DMS 273 treated with DMSO at 0.1 percent for 48 hours (cell line): ENCODE results near the gene PHLDB3.
"Not testable (repeated sequence)": the region's sequence is repeated elsewhere in the genome, so short reads cannot be mapped to it uniquely, and the experiment has no call there.

ENCODE experiments used
- DNase-seq: peaks from one replicate; lab custom pipeline; 2025; lab: John Stamatoyannopoulos, UW

PHLDB3 gene

DNA sequence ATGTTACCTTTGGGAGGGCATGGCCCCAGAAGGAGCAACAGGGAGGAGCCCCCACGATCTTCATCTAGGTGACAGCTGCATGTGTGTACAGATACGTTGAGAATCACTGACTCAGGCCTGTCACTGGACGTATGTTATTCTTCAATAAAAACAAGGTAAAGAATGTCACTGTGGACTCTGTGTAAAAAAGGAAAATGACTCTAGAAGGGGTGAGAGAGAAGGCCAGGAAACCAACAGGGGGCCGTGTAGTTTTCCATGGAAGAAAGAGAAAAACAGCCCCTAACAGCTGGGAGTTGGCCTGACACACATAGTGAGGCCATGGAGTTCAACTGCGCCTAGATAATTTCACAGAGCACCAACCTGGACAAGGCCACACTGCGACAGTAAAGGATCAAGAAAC lies 37.3 kb downstream of the PHLDB3 start:
- DNase-seq = no peak

DNA sequence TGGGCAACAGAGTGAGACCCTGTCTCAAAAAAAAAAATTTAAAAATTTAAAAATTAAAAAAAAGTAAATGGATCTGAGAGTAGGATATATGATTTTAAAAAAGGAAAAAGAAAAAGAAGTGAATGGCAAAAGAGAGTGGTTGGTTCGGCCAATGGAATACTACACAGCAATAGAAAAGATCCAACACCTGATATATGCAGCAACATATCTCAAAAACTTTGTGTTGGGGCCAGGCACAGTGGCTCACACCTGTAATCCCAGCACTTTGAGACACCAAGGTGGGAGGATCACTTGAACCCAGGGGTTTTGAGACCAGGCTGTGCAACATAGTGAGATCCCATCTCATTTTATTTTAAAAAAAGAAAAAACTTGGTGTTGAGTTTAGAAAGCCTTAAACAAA lies 37.8 kb downstream of the PHLDB3 start:
- no peak for DNase-seq

DNA sequence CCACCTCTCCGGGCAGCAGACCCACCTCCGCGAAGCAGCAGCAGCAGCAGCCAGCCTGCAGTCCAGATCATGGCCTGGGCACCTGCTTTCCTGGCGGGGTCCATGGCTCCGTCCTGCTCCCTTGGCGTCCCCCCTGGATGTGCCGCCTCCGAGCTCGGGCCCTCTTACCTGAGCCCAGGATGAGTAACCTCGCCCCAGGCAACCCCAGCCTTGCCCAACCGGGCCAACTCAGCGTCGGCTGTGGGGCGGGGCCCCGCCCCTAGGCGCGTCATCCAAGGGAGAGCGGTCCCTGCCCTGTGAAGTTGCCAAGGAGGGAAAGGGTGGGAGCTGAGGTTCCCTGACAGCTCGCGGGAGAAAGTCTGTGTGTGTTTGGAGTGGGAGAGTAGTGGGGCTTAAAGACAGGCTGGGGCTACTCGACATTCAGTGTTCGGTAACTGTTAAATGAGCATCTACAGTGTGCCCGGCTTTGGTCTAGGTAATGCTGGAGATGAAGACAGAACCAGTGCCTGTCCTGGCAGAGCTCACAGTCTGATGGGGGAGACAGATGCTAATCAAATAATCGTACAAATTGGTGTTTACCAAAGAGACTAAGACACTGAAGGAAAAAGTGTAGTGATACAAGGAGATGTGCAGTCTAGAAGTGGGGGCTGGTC lies 39.0 kb downstream of the PHLDB3 start, which contains the start of gene LYPD3:
LYPD3 (minus strand) TSS at position 141 of the 653 bp plus-strand sequence; CDS start at position 104, 37 bp downstream.
- no peak for DNase-seq

DNA sequence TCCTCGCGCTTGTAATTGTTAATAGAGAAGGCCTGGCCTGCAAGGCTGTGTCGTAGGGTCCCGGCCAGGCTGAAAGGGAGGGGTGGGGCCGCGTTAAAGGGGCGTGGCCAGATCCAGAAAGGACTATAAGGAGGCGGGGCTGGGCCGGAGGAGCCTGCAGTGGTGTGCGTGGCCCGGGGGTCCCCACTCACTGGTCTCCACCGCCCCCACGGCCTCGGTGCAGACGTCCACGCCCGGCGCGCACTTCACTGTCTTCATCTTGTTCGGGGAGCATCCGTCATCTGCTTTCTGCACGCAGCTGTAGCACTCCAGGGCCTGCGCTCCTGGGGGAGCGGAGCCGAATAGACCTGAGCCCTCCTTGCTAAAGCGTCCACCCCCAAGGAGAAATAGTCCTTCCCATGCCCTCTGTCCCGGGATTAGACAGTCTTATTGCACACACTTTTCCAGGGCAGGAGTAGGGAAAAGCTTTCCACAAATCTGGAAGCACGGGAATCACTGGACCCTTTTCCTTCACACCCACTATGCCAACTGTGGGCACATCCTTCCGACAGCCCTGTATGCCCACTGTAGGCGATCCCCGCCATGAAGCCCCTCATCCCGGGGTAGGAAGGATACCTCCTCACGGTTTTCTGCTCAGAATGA lies 40.3 kb downstream of the PHLDB3 start:
- no peak for DNase-seq

DNA sequence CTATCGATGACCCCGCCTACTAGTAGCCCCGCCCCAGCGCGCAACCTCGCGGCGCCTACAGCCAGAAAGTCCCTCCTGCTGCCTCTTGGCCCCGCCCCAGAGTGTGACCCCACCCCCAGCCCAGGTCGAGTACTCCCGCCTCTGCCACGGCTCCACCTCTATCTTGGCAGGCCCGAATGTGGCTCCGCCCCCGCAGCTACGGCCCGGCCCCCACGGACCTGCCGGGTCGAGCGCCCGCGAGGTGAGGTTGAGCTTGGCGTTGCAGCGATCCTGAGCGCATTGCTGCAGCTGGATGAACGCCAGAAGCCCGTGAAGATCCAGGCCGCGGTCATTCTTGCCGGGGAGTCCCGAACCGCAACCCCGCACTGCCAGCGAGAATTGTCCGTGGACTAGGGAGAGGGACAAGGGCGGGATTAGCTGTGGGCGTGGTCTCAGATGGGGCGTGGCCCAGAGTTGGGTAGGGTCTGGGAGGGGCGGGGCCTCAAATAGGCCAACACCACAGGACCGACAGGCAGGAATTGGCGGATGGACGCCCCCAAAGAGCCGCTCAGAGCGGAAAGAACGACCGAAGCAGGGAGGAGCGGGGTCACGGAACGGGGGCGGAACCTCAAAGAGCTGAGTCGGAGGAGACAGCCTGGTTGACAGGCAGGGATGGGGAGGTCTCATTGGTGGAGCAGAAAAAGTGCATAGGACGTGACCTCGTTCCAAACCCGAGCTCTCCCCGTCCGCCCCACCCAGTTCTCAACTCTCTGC lies 41.0 kb downstream of the PHLDB3 start:
- DNase-seq = peak; percentile 55

DNA sequence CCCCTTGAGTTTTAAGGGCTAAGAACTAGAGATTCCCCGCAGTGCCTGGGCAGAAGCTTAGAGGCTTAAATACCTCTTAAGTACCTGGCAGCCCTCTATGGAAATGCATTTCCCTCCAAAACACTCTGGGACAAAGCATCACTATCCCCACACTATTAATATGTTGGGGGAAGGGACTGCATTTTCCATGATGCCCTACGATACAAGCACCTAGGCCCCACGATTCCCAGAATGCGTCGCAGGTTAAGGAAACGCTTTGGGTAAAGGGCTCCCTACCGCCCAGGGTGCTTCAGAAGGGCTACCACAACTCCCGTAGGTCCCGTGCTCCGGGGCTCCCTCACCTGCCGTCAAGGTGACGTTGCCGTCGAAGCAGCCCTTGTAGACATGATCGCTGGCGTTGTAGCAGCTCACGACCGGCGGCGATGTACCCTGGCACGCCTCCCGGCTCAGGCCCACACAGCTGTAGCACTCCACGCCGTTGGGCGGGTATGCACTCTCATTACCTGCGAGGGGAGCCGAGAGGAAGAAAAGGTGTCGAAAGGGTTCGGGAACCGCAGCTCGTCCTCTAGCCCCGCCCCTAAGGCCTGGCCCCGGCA lies 41.7 kb downstream of the PHLDB3 start:
- DNase-seq = no peak

DNA sequence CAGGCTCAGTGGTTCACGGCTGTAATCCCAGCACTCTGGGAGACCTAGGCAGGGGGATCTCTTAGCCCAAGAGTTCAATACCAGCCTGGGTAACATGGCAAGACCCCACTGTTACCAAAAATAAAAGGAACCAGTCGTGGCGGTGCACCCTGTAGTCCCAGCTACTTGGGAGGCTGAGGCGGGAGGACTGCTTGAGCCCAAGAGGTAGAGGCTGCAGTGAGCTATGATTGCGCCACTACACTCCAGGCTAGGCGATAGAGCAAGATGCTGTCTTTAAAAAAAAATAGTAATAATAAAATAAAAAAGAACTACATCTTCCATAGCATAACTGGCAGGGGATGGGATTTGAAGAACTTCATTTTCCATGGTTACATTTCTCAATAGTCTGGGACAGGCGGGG lies 42.2 kb downstream of the PHLDB3 start:
- no peak for DNase-seq

DNA sequence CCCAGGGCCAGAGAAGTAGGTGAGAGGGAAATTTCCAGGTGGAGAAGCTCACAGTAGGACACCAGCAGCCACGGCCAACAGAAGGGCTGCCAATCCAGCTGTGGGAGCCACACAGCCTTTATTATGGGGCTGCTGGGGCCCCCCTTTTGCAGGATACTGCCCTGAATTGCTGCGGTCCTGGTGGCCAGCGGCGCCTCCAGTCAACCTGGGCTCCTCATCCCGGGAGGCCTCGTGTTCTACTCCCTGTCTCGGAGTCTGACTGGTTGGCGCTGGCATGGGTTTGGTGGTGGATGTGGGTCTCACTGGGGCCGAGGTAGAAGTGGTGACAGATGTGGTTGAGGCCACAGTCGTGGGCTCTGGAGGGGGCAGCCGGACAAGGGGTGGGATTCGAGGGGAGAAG lies 43.2 kb downstream of the PHLDB3 start:
- DNase-seq = no peak

DNA sequence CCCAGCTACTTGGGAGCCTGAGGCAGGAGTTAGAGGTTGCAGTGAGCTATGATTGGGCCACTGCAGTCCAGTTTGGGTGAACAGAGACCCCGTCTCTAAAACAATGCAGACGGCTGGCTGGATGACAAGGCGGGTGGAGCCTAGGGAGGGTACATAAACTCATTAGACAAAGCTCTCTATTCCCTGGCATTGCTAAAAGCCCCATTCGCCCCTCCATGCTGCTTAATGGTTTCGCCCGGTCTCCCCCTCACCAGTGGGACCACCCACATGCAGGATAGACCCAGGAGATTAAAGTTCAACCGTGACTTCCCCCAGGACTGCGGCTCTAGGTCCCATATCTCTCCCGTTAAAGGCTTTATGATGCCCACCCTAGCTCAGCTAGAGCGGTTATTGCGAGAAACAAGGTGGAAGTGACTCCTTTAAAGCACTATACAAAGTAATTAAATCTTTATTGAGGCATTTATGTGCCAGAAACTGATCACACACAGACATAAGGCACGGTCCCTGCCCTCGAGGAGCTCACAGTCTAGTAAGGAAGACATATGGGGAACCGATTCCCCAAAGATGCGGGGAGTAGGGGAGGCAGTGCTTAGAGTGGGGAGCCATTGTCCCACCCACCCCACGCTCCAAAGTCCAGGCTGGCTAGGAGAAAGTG lies 44.1 kb downstream of the PHLDB3 start:
- DNase-seq = no peak

DNA sequence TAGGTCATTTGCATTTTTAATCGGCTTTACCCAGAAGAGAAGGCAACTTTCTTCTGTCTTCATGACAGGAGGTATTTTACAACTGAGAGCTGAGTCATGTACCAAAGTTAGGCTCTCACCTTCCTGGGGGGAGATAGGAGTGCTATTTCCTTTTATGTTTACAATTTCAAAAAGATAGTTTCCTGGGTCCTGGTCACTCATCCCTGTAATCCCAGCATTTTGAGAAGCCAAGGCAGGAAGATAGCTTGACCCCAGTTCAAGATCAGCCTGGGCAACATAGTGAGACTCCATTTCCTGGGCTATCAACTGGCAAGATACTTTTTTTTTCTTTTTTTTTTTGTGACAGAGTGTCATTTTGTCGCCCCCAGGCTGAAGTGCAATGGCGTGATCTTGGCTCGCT lies 46.7 kb downstream of the PHLDB3 start:
- no peak for DNase-seq

DNA sequence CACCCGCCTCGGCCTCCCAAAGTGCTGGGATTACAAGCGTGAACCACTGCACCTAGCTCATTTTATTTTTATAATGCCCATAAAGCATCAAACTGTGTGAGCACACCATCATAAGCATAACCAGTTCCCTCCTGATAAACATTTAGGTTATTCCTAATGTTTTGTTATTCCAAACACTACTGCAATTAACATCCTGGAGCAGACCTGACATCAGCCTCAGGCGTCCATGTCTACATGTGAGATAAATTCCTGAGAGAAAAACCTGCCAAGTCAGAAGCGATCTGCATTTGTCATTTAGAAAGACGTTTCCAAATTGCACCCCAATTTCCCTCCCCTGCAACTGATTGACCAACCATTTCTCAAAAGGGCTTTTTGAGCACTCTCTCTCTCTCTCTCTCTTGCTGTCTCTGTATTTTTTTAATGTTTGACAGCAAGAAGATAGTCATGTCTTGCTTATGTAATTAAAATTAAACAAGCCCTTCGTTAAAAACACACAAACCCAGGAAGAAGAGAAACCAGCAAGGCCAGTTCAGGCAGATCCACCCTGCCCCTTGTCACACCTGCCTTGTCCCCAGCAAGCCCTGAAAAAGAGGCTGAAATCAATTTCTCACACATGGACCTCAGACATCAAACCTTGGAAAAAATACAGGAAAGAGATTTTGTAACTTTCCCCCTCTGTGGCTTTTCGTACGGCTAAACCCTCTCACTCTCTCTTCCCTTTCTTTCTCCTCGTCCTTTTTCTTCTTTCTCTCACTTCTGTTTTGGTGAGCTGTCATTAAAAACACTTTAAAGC lies 49.0 kb downstream of the PHLDB3 start:
- no peak for DNase-seq

DNA sequence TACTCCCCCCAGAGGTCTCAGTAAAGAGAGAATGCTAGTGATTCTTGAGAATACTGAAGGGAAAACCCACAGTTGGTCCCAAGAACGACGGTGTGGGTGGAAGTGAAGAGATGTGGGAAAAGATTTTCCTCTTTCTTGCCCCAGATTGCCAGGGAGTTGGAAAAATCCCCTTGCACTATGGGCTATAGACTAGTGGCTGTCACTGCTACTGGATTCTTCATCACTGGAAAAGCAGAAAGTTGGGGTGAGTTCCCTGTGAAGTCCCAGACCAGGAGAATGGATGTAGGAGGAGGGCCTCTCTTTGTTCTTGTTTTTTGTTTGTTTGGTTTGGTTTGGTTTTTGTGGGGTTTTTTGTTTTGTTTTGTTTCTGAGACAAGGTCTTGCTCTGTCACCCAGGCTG lies 50.5 kb downstream of the PHLDB3 start:
- DNase-seq = no peak

DNA sequence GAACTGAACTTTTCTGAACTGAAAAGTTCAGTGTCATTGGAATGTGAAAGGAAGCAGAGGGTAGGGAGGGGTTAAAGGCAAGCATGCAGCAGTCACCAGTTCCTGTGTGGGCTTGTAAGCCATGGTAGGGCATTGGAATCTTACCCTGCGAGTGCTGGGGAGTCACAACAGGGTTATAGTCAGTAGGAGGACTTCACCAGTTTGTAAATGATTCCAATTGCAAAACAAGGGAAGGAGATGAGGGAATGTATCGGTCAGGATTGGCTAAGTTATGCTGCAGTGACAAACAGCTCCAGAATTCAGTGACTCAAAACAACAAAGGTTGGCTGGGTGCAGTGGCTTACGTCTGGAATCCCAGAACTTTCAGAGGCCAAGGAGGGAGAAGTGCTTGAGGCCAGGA lies 52.0 kb downstream of the PHLDB3 start:
- no peak for DNase-seq

DNA sequence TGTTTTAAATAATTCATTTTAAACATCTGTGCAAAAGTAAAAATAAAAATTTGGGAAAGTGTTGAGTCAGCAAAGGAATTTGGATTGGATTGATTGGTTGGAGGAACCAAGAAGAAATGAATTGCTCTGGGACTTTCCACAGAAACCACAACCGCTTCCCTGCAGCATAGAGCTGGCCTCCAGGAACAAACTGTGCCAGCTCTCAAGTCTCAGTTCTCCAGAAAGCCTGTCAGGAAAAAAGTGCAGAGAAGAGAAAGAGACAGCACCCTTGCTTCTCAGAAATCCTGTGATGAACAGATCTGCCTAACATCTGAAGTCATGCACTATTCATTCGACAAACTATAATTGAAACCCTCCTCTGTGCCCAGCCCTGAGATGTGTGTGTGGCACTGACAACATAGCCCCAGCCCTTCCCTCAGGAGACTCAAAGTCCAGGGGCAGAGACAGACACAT lies 54.0 kb downstream of the PHLDB3 start:
- no peak for DNase-seq

DNA sequence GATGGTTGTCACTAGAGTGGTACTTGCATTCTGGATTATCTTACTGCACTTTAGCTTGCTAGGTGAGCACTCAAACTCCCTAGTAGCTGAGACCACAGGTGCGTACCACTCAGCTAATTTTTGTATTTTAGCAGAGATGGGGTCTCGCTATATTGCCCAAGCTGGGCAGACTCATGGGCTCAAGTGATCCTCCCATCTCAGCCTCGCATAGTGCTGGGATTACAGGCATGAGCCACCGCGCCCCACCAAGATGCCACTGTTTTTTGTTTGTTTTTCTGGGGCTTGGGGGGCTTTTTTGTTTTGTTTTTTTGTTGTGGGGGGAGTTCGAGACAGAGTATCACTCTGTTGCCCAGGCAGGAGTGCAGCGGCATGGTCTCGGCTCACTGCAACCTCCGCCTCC lies 56.9 kb downstream of the PHLDB3 start:
- no peak for DNase-seq

DNA sequence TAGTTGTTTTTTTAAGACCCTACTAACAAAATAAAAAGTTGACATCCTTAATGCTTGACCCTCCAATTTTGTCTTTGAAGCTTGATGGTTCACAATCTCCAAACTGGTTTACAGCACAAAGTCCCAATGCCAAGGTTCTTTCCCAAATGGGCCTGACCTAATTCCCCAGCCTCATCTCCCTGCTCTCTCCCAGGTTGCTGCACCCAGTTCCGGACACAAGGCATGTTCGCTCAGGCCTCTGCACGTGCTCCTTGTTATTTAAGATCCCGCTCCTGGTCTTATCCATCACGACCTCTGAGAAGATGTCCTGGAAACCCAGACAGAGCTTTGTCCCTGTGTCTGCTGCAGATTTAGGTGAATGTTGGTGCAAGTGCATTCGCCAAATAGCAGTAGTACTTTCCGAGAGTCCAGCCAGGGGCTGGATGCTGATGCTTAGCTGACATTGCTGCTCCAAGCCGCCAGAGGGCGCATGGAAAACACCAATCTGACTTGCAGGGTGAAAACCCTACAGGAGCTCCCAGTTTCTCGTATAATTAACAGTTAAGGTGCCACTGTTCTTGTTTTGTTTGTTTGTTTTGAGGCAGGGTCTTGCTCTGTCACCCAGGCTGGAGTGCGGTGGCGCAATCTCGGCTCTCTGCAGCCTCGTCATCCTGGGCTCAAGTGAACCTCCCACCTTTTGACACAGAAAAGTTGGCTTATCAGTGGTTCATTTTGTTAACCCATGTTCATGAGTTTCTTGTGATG lies 57.6 kb downstream of the PHLDB3 start:
- peak; percentile 35 for DNase-seq

DNA sequence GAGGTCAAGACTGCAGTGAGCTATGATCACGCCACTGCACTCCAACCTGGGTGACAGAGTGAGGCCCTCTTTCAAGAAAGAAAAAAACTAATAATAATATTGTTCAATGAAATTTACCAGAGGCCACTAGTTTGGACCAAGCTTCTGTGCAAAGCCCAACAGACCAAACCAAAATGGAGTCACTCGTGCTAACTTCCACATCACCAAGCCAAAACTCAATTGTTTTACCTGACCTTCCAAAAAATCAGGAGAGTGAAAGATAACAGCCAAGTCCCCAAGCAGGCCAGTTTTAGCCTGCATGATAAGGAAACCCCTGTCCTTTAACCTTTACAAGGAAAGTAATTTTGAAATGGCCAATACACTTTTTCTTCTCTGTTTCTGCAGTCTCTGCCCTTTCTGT lies 59.1 kb downstream of the PHLDB3 start:
- no peak for DNase-seq

DNA sequence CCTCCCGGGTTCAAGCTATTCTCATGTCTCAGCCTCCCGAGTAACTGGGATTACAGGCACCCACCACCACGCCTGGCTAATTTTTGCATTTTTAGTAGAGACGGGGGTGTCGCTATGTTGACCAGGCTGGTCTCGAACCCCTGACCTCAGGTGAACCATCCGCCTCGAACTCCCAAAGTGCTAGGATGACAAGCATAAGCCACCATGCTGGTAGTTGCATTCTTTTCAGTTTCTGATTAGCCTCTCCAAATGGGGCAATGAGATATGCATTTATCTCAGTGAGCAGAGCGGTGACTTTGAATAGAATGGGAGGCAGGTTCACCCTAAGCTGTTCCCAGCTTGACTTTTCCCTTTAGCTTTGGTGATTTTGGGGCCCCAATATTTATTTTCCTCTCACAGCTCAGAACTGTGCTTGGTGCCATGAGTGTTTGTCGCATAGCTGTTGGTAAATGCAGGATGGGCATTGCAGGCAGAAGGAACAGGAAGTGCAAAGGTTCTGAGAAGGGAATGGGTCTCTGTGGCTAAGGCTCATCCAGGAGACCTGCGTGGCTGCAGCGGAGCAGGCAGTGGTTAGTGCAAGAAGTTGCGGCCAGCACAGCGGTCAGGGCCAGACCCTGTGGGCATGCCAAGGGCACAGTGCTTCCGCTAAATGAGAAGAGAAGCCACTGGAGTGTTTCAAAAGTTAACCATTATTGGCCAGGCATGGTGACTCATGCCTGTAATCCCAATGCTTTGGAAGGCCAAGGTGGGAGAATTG lies 59.8 kb downstream of the PHLDB3 start:
- DNase-seq = no peak

DNA sequence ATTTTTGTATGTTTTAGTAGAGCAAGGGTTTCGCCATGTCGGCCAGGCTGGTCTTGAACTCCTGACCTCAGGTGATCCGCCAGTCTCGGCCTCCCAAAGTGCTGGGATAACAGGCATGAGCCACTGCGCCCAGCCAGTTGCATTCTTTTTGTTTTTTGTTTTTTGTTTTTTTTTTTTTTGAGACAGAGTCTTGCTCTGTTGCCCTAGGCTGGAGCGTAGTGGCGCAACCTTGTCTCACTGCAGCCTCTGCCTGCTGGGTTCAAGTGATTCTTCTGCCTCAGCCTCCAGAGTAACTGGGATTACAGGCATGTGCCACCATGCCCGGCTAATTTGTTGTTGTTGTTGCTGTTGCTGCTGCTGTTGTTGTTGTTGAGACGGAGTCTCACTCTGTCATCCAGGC lies 60.5 kb downstream of the PHLDB3 start:
- DNase-seq = not testable (repeated sequence)

DNA sequence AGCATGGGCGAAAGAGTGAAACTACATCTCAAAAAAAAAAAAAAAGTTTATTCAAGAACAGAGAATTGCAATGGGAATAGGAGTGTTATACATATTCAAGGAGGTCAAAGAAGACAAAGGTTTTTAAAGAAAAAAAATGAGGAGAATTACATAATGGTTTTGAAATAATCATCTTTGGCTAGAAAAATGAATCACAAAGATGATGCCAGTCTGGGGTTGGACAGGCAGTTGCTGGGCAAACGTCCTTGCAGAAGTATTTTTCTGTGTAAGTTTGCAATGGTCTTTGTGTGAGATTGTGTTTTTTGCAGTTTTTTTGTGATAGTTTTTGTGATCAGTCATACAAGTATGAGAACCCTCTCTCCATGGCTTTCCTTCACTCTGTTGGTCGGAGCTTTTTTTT lies 62.8 kb downstream of the PHLDB3 start:
- no peak for DNase-seq
